ENCODE data around the gene URM1. TPM values are rescaled to one million over a fixed set of nuclear protein-coding genes. Genes with fewer than 3 reads are reported as not detected.
A peak's percentile ranks its signal among the peaks of the same experiment; 100 is the strongest.

Gene URM1
- total RNA-seq, 1 donor, result 35.1 TPM

DNA sequence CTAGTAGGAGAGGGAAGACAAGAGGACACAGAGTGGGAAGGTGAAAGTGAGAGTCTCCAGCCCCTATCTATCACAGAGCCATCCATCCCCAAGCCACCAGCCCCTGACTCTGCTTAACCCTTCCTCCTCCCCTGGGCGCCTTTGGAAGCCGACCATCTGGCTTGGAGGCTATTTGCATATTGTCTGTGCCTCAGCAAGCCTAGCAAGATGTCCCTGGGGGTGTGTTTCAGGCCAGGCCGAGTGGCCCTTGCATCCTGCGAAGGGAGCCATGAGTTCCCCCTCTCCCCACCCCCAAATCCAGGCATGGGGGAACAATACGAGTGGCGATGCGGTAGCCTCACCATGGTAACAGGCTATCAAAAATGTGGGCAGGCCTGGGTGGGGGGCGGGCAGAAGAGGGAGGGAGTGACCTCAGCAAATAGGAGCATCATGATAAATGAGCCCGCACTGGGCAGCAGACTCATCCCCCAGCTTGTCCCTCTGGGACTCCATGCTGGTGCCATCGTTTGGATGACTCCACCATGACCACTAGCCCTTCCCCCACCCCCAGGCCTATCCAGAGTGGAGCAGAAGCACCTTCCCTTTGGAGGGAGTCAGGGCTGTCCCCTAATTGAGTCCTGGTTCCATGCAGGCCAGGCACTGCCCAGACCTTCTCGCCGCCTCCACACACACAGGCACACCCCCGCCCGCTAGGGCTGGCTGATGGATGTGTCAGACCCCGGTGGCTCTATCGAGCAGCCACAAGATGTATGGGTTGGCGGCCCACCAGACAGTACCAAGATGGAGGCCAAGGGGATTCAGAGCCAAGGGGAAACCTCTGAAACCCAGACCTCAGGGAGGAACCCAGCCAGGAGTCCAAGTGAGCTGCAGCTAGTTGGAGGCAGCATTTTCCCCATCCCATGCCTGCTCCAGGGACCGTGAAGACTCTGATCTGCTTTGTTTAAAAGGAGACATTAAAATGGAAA is 14.6 kb downstream of the URM1 start:
- H2AFZ ChIP-seq (ENCODE audit: low read length), result no peak overlapping the region
- H4K20me1 ChIP-seq (ENCODE audit: insufficient read depth, low read length), result peaks cover 14% of the 10 kb centered on the region
- TF ChIP-seq, protein P1, sequence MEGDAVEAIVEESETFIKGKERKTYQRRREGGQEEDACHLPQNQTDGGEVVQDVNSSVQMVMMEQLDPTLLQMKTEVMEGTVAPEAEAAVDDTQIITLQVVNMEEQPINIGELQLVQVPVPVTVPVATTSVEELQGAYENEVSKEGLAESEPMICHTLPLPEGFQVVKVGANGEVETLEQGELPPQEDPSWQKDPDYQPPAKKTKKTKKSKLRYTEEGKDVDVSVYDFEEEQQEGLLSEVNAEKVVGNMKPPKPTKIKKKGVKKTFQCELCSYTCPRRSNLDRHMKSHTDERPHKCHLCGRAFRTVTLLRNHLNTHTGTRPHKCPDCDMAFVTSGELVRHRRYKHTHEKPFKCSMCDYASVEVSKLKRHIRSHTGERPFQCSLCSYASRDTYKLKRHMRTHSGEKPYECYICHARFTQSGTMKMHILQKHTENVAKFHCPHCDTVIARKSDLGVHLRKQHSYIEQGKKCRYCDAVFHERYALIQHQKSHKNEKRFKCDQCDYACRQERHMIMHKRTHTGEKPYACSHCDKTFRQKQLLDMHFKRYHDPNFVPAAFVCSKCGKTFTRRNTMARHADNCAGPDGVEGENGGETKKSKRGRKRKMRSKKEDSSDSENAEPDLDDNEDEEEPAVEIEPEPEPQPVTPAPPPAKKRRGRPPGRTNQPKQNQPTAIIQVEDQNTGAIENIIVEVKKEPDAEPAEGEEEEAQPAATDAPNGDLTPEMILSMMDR (IDR thresholded peaks at IDR 0.05; ENCODE audit: extremely low read depth, low read depth, low read length), result no peak
- DNase-seq (ENCODE audit: insufficient read length, low spot score, missing footprints), result peak; percentile 90
- H3K4me2 ChIP-seq (ENCODE audit: insufficient read depth, low read length), result no peak overlapping the region
- H3K9me3 ChIP-seq (ENCODE audit: low read depth, low read length), result no peaks in the 10 kb centered on the region
- H3K4me3 ChIP-seq (ENCODE audit: insufficient read depth, low read length), result no peak overlapping the region
- peaks cover 36% of the 10 kb centered on the region for H3K36me3 ChIP-seq (ENCODE audit: insufficient read depth, low read length)
- peaks cover 13% of the 10 kb centered on the region for H3K4me1 ChIP-seq (ENCODE audit: insufficient read depth, low read length)
- H3K79me2 ChIP-seq (ENCODE audit: insufficient read depth, low read length), result peaks cover 13% of the 10 kb centered on the region
- peak overlapping the region; percentile 37 for H3K27ac ChIP-seq (ENCODE audit: low read depth, low read length)
- no peaks in the 10 kb centered on the region for H3K27me3 ChIP-seq (ENCODE audit: insufficient read depth, low read length)

DNA sequence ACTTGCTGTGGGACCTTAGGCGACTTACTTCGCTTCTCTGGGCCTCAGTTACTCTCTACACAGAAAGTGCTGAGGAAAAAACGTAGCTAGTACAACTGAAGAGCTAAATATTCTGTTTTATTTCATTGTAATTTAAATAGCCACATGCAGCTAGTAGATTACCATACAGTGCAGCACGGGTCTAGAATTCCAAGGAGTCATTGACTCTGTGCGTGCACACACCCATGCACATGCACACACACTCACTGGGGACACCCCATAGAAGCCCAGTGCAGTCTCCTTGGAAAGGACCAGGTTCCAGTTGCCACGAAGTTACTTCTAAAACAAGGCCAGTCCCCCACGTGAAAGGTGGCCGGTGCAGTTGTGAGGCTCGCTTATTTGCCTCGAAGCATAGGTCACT is 17.0 kb downstream of the URM1 start:
- H3K4me3 ChIP-seq (ENCODE audit: insufficient read depth, low read length), result no peak overlapping the region
- no peaks in the 10 kb centered on the region for H3K27me3 ChIP-seq (ENCODE audit: insufficient read depth, low read length)
- H3K36me3 ChIP-seq (ENCODE audit: insufficient read depth, low read length), result peaks cover 33% of the 10 kb centered on the region
- H3K27ac ChIP-seq (ENCODE audit: low read depth, low read length), result no peak overlapping the region
- TF ChIP-seq, protein P1 (IDR thresholded peaks at IDR 0.05; ENCODE audit: extremely low read depth, low read depth, low read length), result no peak
- peaks cover 13% of the 10 kb centered on the region for H3K4me1 ChIP-seq (ENCODE audit: insufficient read depth, low read length)
- H3K9me3 ChIP-seq (ENCODE audit: low read depth, low read length), result no peaks in the 10 kb centered on the region
- no peak overlapping the region for H3K4me2 ChIP-seq (ENCODE audit: insufficient read depth, low read length)
- H2AFZ ChIP-seq (ENCODE audit: low read length), result no peak overlapping the region
- H4K20me1 ChIP-seq (ENCODE audit: insufficient read depth, low read length), result peaks cover 14% of the 10 kb centered on the region
- H3K79me2 ChIP-seq (ENCODE audit: insufficient read depth, low read length), result peaks cover 6% of the 10 kb centered on the region
- DNase-seq (ENCODE audit: insufficient read length, low spot score, missing footprints), result peak; percentile 52

DNA sequence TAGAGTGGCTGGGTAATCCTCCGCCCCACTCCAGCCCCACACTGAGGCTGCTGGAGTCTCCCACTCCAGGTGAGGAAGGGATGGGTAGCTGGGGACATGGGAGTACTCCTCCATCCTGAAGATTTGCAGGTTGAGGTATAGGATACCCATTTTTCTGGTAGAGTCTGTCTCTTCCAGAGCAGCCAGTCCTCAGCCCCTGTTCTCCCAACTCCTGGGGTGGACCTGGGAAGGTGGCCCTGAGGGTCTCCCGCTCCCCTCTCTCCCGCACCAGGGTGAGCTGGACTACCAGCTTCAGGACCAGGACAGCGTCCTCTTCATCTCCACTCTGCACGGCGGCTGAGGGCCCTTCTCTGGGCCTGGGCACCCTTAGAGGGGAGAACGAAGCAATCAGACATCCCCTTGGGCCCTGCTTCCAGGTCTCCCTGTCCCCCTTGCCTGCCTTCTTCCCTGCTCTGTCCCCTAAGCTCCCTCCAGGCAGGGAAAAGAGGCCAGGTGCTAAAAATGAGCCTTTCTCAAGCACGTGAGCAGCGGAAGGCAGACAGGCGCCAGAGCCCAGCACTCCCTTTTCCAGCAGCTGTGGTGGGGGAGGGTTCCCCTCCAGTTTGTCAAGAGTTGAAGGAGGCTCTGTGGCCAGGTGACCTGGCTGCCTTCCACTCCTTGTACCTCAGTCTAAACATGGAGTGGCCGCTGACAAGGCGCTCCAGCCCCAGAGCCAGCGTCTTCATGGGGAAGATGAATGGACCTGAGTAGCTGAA is 18.4 kb downstream of the URM1 start:
- Histone ChIP-seq H3K4me1 (ENCODE audit: insufficient read depth, low read length) (peaks cover 17% of the 10 kb centered on the region), H3K4me3 (ENCODE audit: insufficient read depth, low read length) (no peak overlapping the region), H3K79me2 (ENCODE audit: insufficient read depth, low read length) (peaks cover 6% of the 10 kb centered on the region), H3K9me3 (ENCODE audit: low read depth, low read length) (no peaks in the 10 kb centered on the region), H3K4me2 (ENCODE audit: insufficient read depth, low read length) (no peak overlapping the region), H4K20me1 (ENCODE audit: insufficient read depth, low read length) (peaks cover 14% of the 10 kb centered on the region), H2AFZ (ENCODE audit: low read length) (no peak overlapping the region), H3K36me3 (ENCODE audit: insufficient read depth, low read length) (peaks cover 33% of the 10 kb centered on the region), H3K27me3 (ENCODE audit: insufficient read depth, low read length) (no peaks in the 10 kb centered on the region), H3K27ac (ENCODE audit: low read depth, low read length) (no peak overlapping the region)
- TF ChIP-seq, protein P1 (IDR thresholded peaks at IDR 0.05; ENCODE audit: extremely low read depth, low read depth, low read length), result no peak
- peak; percentile 71 for DNase-seq (ENCODE audit: insufficient read length, low spot score, missing footprints)

Data from osteoblast (primary cell).